ELR (cell line): Measurements from ENCODE around the gene CRLF3.
"Not testable (repeated sequence)": the region's sequence is repeated elsewhere in the genome, so short reads cannot be mapped to it uniquely, and the experiment has no call there.

Experiments
- DNase-seq: peaks from one replicate; pipeline ENCODE4 v3.0.0-alpha.2; 2015; ENCODE audit warnings: low read depth

Gene CRLF3

GRCh38 chr17:30736371-30736770 lies 88.1 kb downstream of the CRLF3 start:
- DNase-seq, result not testable (repeated sequence)

GRCh38 chr17:30735644-30736043 lies 88.8 kb downstream of the CRLF3 start:
- DNase-seq, result not testable (repeated sequence)

- DNase-seq, result not testable (repeated sequence)
Measured at GRCh38 chr17:30735206-30735605, 89.3 kb downstream of the CRLF3 start.

- not testable (repeated sequence) for DNase-seq
Measured at GRCh38 chr17:30734153-30734552, 90.3 kb downstream of the CRLF3 start.
